Activated CD4-positive, CD25-positive, alpha-beta regulatory T cell treated with anti-CD3 and anti-CD28 coated beads, Interleukin-2, amount 50 U/mL, for 16 hours (primary cell): ENCODE results near the gene CPEB2.

Experiments
- DNase-seq: peaks from one replicate; pipeline ENCODE4 v3.0.0-alpha.2; 2020; ENCODE audit warnings: low read depth, low spot score

CPEB2 gene

GRCh38 chr4:15001869-15002658 is at the start of gene CPEB2:
CPEB2 (plus strand) TSS chr4:15002481; CDS start chr4:15002674, 193 bp downstream.
- DNase-seq = peak; percentile 80

- DNase-seq = no peak
Observed at GRCh38 chr4:14958436-14958835, 43.8 kb upstream of the CPEB2 start.

DNA sequence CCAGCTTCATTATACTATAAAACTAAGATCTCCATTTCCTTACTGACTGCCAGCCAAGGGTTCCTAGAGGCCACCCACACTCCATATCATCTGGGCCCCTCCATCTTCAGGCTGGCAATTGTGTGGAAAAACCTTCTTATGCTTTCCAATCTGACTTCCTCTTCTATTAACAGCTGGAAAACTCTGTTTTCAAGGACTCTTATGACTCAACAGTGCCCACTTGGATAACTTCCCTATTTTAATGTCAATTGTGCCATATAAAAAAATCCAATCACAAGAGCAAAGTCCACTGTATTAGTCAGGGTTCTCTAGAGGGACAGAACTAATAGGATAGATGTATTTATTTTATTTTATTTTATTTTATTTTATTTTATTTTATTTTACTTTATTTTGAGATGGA is 41.0 kb upstream of the CPEB2 start:
- no peak for DNase-seq

GRCh38 chr4:14965071-14965470 is 37.2 kb upstream of the CPEB2 start:
- no peak for DNase-seq

DNA sequence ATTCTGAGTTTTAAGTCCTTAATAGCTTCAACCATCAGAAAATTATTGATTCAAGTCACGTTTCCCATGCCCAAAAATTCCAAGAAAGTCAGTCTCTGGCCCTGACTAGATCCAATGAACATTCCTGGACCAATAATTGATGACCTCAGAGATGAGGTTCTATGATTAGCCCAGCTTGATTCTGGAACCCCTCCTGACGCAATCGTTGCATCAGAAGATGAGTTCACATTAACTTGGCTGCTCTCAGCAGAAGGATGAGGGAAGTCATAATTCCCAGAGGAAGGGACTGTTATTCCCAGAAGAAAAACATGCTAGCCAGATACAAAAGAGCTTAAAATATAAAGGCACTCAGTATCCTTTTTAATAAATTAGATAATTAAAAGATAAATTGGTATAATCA is 34.3 kb upstream of the CPEB2 start:
- no peak for DNase-seq

GRCh38 chr4:14977830-14978229 is 24.5 kb upstream of the CPEB2 start:
- DNase-seq = no peak

DNA sequence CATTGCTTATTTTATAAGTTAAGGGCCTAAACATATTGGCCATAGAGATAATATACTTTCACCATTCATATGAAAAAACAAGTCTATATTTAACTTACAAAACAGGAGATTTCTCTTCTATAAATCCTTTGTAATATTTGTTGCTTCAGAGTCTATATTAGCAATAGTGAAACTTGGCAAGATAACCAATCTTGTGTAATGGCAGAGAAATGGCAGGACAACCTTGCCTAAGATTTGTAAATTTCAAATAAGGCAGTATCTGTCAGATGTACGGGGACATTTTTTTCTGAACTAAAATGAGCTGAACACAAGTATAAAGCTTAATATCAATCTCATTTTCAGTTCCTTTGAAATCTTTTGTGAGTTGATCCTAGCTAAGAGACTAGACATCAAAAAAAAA is 17.8 kb upstream of the CPEB2 start:
- no peak for DNase-seq

DNA sequence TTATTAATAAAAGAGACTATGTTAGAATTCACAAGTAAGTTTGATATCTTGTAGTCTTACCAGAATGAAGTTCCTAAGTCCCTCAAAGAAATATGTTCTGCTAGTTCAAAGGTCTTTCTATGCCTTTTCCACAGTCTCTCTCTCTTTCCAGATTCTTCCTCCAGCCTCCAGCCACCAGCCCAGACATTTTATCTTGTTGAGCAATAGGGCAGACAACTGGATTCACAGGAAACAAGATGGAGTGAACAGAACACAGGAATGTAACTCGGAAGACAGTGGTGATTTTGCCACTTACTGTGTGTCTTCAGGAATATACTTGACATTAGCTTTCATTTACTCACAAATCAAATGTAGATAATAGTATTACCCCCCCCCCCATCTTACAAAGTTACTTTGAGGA is 17.1 kb upstream of the CPEB2 start:
- no peak for DNase-seq

DNA sequence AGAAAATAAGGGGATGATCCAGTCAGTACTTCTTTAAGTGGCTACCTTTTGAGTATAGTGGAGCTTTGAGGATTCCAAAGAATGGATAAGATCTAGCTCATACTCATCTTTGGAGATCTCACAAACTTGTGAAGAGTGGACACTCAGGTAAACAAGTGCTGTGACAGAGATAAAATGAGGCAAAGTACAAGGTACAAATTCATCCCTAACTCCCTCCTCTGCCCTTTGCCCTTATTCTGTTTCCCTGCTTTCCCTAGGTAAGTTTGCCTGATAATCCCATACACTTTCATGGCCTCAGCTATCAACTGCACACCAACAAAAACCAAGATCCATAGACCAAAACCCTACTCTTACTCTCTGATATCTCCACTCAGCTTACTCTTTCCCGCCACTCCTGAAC is 16.4 kb upstream of the CPEB2 start:
- no peak for DNase-seq

DNA sequence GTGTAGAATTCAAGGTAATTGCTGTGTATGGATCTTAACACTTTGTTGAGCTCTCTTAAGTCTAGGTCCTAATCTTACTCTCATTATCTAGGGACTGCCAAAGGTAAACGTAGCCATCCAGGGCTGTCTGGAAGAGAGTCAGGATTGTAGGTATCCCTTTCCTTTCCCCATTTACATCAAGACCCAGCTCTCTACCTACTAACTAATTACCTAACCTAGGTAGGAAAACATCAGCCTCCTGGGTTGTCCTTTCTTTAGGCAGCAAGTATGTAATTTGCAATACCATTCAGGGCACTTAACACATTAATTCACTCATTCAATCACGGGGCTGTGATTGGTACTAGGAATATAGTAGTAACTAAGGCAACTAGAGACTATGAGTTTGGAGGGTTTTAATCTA is 15.2 kb upstream of the CPEB2 start:
- no peak for DNase-seq

DNA sequence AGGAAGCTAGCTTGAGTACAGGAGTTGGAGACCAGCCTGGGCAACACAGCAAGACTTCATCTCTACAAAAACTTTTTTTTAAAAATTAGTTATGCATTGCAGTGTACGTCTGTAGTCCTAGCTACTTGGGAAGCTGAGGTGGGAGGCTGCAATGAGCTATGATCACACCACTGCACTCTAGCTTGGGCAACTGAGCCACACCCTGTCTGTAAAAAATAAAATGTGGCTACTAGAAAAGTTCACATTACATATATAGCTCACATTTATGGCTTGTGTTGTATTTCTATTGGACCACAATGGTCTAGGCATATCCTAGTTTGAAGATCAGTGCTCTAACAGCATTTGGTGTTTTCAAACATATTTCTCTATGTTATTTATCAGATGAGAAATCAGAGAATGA is 11.8 kb upstream of the CPEB2 start:
- DNase-seq = no peak

GRCh38 chr4:14994242-14994641 is 8.0 kb upstream of the CPEB2 start:
- no peak for DNase-seq

DNA sequence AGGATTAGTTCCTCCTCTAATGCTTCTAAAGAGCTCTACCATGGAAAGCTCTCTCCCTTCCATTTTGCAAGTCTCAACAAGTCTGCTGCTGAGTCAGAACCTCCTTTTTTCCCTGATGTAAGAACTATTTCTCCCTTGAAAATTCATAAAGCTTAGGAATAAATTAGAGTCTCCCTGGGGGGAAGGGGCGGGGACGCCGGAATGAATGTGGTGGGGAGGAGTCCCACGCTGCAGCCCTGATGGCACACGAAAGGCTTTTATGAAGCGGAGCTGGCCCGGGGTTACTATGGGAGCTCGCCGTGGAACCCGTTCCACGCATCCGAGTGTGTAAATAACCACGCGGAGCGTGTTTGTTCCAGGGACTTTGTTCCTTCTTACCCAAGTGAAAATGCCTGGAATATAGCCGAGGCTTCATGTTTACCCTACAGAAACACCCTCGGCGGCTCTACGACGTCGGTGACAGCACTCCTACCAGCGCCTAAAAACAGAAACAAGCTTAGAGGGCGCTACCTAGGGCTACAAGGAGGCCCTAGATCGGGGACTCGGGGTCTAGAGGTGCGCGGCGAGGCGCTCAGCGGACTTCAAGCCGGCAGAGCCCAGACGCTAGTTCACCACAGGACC is 923 bp upstream of the CPEB2 start:
- peak; percentile 11 for DNase-seq

DNA sequence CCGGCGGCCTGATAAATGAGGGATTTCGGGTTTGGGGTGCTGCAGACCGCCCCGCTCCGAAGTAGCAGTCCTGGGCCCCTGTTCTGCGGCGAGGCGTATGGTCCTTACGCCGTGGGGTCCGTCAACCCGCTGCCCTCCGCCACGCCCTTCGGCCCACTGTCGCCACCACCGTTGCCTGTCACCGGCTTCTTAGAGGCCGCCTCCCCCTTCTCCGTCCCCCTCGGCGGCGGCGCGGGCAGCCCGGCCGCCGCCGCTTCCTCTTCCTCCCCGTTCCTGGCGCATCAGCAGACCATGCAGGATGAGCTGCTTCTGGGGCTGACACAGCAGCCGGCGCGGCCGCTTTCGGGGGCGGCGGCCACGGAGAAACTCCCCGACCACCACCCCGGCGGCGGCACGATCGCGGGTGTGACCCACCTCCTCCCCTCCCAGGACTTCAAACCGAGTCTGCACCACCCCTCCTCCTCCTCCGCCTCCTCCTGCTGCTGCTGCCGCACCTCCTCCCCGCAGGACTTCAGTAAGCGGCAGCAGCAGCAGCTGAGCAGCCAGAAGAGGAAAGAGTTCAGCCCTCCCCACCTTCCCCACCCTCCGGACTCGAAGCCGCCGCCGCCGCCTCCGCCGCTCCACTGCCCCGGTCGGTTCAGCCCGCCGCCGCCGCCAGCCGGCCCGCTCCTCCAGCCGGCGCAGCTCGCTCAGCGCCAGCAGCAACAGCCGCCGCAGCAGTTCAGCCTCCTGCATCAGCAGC is 549 bp downstream of the CPEB2 start:
- peak; percentile 57 for DNase-seq

DNA sequence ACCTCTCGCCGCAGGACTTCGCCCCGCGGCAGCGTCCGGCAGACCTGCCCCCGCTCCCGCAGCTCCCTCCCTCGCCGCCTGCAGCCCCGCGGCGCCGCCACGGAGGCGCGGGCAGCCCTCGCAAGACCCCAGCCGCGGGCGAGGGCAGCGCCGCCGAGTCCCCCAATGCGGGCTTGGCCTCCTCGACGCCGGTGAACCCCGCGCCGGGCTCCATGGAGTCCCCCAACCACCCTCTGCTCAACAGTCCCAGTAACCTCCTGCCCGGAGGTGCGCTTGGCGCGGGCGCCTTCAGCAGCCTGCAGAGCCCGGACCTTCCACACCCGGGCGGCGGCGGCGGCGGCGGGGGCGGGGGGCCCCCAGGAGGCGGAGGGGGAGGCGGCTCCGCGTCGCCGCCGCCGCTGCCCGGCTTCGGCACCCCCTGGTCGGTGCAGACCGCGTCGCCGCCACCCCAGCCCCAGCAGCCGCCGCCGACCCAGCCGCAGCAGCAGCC is 1.2 kb downstream of the CPEB2 start:
- peak; percentile 17 for DNase-seq

DNA sequence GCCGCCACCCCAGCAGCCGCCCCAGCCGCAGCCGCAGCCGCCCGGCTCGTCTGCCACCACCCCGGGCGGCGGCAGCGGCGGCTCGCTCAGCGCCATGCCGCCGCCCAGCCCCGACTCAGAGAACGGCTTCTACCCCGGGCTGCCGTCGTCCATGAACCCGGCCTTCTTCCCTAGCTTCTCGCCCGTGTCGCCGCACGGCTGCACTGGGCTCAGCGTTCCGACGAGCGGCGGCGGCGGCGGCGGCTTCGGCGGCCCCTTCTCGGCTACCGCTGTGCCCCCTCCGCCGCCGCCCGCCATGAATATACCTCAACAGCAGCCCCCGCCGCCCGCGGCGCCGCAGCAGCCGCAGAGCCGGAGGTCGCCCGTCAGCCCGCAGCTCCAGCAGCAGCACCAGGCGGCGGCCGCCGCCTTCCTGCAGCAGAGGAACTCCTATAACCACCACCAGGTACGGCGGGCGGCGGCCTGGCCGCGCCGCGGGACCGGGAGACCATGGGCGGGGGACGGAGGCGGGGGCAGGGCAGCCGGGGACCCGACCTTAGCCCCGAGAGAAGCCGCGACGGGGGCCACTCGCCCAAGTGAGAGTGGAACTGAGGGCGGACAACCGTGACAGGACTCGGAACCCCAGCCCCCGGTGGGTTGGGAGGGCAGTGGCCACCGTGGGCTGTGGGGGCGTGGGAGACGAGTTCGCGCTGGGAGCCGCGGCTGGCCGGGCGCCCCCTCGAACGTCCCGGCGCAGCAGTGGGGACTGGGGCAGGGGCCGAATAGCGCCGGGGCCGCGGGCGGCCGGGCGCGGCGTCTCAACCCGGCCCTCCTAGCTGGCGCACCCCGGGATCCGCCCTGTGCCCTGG is 1.8 kb downstream of the CPEB2 start:
- DNase-seq = peak; percentile 9

GRCh38 chr4:15004739-15005301 is 2.5 kb downstream of the CPEB2 start:
- peak; percentile 12 for DNase-seq

DNA sequence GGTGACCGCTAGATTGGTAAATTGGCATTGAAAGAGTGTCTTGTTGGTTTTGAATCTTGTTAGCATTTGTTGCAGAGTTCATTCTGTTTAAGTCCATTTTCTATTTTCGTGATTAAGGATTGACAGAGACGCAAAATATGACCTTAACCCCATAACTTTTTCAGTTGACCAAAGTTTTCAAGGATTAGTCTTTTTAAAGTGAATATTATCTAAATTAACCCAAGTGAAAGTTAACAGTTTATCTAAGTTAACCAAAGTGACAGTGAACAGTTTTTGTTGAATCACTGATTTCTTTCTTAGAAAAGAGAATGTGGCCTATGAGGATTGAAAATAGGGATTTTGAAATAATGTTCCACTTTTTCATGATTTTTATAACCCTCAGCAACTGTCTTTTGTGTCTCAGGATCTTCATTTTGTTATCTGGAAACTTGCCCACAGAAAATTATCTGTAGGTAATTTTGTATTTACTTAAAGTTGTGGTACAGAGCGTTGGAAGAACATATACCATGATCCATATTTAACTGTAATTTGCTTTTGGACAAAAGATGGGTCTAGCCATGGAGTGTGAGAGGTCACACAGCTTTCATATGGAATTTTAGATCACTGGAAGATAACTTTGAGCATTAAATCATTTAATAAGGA is 3.3 kb downstream of the CPEB2 start:
- no peak for DNase-seq

DNA sequence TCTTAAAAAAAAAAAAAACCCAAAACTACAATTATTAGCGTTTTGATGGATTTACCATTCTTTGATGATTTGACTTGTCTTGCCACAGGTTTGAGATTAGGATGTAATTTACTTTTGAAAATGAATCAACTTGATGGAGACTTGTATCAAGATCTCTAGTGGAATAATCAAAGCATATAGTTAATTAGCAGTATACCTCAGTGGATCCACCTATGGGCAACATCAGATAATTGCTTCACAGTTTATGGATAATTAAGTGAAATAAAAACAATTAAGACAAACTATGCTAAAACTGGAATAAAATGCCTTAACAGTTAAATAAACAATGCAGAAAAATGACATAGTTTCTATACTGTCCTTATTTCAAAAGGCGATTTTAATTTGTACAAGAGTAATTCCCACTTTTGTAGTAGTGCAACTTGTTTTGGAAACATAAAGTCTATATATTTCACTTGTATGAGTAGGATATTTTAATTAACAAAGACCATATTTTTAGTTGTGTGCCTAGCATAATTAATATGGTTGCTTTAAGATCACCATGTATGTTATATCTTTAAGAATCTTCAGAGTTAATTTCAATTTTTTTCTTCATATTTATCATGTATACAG is 4.2 kb downstream of the CPEB2 start:
- DNase-seq = no peak

- no peak for DNase-seq
Observed at GRCh38 chr4:15007201-15007600, 4.9 kb downstream of the CPEB2 start.
